Fibroblast of skin of scalp (primary cell): Measurements from ENCODE around the gene PCDH1.
"Not testable (repeated sequence)": the region's sequence is repeated elsewhere in the genome, so short reads cannot be mapped to it uniquely, and the experiment has no call there.

Experiments used
- DNase-seq: peaks from one replicate; pipeline ENCODE4 v3.0.0-alpha.2; 2013

PCDH1 gene

GRCh38 chr5:141832131-141832530 is 46.1 kb downstream of the PCDH1 start:
- peak; percentile 47 for DNase-seq

- no peak for DNase-seq
These were observed 50.0 kb downstream of the PCDH1 start for GRCh38 chr5:141828162-141828561.

- peak; percentile 30 for DNase-seq
These were observed 51.5 kb downstream of the PCDH1 start for GRCh38 chr5:141826674-141827073.

- peak; percentile 34 for DNase-seq
These were observed 52.2 kb downstream of the PCDH1 start for GRCh38 chr5:141825791-141826560.

- no peak for DNase-seq
These were observed 53.0 kb downstream of the PCDH1 start for GRCh38 chr5:141825241-141825671.

GRCh38 chr5:141824717-141825116 is 53.5 kb downstream of the PCDH1 start:
- no peak for DNase-seq

GRCh38 chr5:141823056-141823455 is 55.2 kb downstream of the PCDH1 start:
- no peak for DNase-seq

- peak; percentile 86 for DNase-seq
These were observed 56.1 kb downstream of the PCDH1 start for GRCh38 chr5:141822144-141822543.

GRCh38 chr5:141821430-141821925 is 56.7 kb downstream of the PCDH1 start:
- DNase-seq: peak; percentile 99

- not testable (repeated sequence) for DNase-seq
These were observed 57.5 kb downstream of the PCDH1 start for GRCh38 chr5:141820686-141821085.

GRCh38 chr5:141817631-141818030 is 60.6 kb downstream of the PCDH1 start:
- no peak for DNase-seq

- DNase-seq: no peak
These were observed 61.4 kb downstream of the PCDH1 start for GRCh38 chr5:141816598-141817399.

GRCh38 chr5:141815796-141816180 is 62.4 kb downstream of the PCDH1 start:
- DNase-seq: no peak

GRCh38 chr5:141815051-141815795 is 63.0 kb downstream of the PCDH1 start:
- DNase-seq: no peak

GRCh38 chr5:141814064-141814964 is 63.9 kb downstream of the PCDH1 start:
- DNase-seq: peak; percentile 24

- no peak for DNase-seq
These were observed 65.7 kb downstream of the PCDH1 start for GRCh38 chr5:141812512-141812911.

- no peak for DNase-seq
These were observed 66.7 kb downstream of the PCDH1 start for GRCh38 chr5:141811287-141812155.

- DNase-seq: no peak
These were observed 67.5 kb downstream of the PCDH1 start for GRCh38 chr5:141810702-141811101.

- DNase-seq: no peak
These were observed 68.7 kb downstream of the PCDH1 start for GRCh38 chr5:141809380-141810096.

- DNase-seq: no peak
These were observed 69.4 kb downstream of the PCDH1 start for GRCh38 chr5:141808857-141809256.
